ENCODE data around the gene CNPY3.
"Not testable (repeated sequence)": the region's sequence is repeated elsewhere in the genome, so short reads cannot be mapped to it uniquely, and the experiment has no call there.

Gene CNPY3

DNA sequence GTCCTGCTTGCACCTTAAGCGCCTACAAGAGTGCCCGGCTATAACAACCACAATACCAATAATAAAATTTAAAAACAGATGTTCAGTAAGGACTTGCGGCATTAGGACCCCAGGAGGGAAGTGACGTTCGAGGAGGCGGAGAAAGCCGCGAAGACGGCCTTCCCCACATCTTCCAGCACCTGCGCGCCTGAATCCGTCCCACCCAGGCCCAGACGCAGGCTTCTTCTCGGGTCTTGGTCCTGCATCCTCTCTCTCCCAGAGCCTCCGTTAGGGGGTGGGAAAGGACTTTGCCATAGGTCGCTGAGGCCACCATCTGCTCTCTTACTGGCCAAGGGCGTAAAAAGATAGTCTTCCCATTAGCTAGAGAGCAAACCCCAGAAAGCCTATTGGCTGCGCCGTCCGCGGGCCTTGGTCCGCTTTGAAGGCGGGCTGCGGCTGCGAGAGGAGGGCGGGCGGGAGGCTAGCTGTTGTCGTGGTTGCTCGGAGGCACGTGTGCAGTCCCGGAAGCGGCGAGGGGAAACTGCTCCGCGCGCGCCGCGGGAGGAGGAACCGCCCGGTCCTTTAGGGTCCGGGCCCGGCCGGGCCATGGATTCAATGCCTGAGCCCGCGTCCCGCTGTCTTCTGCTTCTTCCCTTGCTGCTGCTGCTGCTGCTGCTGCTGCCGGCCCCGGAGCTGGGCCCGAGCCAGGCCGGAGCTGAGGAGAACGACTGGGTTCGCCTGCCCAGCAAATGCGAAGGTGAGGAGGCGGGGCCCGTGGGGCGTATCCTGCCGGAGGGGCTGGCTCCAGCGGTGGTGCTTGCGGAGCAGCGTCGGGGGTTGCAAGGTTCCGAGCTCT, at the start of gene CNPY3:
Gene CNPY3 (plus strand): TSS at position 495 of the 835 bp plus-strand sequence. CDS start 91 bp downstream, at position 586.
- DNase-seq, result peak; percentile 92

DNA sequence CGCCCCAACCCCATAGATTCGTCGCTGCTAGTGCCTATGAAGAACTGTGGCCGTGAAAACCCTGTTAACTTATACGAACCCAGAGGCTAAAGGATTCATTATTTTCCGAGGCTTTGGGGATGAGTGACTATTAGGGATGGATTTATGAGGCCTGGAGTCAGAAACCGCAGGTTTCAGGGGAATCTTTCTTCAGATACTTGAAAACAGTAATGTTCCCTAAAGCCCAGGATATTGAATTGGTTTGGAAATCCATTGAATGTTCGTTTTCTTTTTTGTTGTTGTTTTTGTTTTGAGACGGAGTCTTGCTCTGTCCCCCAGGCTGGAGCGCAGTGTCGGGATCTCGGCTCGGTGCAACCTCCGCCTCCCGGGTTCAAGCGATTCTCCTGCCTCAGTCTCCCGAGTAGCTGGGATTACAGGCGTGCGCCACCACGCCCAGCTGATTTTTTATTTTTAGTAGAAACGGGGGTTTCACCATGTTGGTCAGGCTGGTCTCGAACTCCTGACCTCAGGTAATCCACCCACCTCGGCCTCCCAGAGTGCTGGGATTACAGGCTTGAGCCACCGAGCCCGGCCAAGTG, 49.0 kb upstream of the CNPY3 start:
- DNase-seq, result not testable (repeated sequence)

- DNase-seq, result not testable (repeated sequence)
These were observed 48.4 kb upstream of the CNPY3 start for GRCh38 chr6:42880871-42881270.

GRCh38 chr6:42885702-42886101, 43.6 kb upstream of the CNPY3 start:
- no peak for DNase-seq

DNA sequence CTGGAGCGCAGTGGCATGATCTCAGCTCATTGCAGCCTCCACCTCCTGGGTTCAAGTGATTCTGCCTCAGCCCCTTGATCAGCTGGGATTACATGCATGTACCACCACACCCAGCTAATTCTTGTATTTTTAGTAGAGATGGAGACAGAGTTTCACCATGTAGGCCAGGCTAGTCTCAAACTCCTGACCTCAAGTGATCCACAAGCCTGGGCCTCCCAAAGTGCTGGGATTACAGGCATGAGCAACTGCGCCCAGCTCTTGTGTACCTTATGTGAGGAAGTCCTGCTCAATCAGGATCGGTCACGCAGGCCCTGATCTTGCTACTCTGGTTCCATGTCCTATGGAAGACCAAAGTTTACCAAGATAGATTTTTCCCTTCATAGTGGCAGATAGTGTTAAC, 41.1 kb upstream of the CNPY3 start:
- DNase-seq, result not testable (repeated sequence)

- no peak for DNase-seq
These were observed 39.5 kb upstream of the CNPY3 start for GRCh38 chr6:42889815-42890214.

DNA sequence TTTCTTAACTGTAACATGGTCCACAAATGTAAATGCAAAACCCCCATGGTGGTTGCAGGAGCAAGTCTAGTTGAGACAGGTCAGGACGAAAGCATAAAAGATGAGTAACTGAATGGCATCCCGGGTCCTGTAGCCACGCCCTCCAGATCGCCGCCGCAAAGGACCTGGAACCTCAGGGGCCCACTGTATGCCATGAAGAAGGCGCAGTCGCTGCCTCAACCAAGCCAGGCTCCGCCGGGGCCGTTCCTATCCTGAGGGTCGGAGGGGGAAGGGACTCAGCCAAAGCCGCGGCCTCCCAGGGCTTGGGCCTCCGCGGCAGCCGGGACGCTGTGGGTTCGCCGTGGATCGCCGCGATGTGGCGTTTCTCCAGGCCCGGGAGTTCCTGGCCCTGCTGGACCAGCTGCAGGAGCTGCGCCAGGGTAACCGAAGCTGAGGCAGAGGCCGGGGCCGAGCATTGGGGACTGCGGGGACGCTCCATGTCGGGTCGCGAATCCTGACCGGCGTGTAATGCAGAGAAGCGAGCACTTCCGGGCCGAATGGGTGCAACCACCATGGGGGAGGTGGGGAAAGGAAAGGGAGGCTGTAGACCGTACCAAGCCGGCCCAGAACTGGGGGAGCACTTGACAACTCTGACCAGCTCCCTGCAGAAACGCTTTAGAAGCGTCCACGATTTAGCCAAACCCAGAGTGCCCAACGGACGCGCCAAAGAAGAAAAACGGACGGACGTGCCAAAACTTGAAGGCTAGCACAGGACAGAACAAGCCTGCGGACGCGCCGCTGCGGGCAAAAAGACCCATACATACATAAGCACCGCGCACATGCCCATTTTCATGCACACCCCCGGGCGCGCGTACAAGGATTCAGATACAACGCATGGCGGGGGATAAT, 38.7 kb upstream of the CNPY3 start:
- DNase-seq, result peak; percentile 84

- DNase-seq, result no peak
These were observed 38.0 kb upstream of the CNPY3 start for GRCh38 chr6:42891199-42891722.

GRCh38 chr6:42894041-42894828, 35.0 kb upstream of the CNPY3 start:
- DNase-seq, result not testable (repeated sequence)

GRCh38 chr6:42896178-42896719, 33.0 kb upstream of the CNPY3 start:
- peak; percentile 94 for DNase-seq

- DNase-seq, result no peak
These were observed 30.4 kb upstream of the CNPY3 start for GRCh38 chr6:42898891-42899361.

- DNase-seq, result no peak
These were observed 29.4 kb upstream of the CNPY3 start for GRCh38 chr6:42899871-42900270.

- DNase-seq, result peak; percentile 13
These were observed 27.7 kb upstream of the CNPY3 start for GRCh38 chr6:42901538-42901957.

DNA sequence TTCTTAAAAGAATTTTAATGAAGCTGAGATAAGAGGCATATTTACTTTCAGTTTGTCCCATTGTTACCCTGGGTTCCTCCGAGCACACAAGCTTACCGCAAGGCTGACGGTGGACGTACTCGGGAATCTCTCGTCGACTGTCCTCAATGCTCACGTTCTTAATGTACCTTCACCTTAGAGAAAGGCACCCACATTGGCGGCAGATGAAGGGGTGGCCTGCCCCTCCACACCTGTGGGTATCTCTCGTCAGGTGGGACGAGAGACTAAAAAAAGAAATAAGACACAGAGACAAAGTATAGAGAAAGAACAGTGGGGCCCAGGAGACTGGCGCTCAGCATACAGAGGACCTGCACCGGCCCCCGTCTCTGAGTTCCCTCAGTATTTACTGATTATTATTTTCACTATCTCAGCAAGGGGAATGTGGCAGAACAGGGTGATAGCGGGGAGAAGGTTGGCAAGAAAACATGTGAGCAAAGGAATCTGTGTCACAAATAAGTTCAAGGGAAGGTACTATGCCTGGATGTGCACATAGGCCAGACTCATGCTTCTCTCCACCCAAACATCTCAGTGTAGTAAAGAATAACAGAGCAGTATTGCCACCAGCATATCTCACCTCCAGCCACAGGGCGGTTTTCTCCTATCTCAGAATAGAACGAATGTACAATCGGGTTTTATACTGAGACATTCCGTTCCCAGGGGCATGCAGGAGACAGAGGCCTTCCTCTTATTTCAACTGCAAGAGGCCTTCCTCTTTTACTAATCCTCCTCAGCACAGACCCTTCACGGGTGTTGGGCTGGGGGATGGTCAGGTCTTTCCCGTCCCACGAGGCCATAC, 26.6 kb upstream of the CNPY3 start:
- not testable (repeated sequence) for DNase-seq

DNA sequence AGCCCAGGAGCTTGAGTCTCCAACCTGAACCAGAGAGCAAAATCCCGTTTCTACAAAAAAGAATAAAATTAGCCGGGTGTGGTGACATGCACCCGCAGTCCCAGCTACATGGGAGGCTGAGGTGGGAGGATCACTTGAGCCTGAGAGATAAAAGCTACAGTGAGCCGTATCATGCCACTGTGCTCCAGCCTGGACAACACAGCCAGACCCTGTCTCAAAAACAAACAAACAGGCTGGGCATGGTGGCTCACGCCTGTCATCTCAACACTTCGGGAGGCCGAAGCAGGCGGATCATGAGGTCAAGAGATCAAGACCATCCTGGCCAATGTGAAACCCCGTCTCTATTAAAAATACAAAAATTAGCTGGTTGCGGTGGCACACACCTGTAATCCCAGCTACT, 24.8 kb upstream of the CNPY3 start:
- DNase-seq, result no peak

DNA sequence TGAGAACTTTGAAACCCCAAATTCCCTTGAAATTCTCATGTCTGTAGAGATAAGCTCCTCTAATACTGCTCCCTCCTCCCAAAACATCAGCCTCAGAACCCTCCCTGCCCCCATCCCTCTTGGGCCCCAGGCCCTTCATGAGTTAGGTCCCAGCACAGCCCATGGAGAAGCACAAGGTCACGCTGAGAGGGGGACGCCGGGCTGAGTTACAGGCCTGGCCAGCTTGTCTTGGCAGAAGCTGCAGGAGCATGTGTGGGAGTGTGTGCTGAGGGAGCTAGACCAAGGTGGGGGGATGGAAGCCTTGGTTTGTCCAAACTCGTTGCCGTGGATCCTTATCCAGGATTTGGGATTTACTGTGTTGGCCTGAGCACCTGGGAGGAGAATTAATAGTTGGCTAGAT, 21.9 kb upstream of the CNPY3 start:
- no peak for DNase-seq

- DNase-seq, result no peak
These were observed 19.4 kb upstream of the CNPY3 start for GRCh38 chr6:42909835-42910234.

- DNase-seq, result no peak
These were observed 17.9 kb upstream of the CNPY3 start for GRCh38 chr6:42911171-42912021.

DNA sequence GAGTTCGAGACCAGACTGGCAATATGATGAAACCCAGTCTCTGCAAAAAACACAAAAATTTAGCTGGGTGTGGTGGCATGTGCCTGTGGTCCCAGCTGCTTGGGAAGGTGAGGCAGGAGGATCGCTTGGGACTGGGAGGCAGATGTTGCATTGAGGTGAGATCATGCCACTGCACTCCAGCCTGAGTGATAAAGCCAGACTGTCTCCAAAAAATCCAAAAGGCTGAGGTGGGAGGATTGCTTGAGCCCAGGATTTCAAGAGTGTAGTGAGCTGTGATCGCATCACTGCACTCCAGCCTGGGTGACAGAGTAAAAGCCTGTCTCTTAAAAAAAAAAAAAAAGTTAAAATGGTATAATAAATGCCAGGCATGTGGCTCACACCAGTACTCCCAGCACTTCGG, 14.7 kb upstream of the CNPY3 start:
- no peak for DNase-seq

DNA sequence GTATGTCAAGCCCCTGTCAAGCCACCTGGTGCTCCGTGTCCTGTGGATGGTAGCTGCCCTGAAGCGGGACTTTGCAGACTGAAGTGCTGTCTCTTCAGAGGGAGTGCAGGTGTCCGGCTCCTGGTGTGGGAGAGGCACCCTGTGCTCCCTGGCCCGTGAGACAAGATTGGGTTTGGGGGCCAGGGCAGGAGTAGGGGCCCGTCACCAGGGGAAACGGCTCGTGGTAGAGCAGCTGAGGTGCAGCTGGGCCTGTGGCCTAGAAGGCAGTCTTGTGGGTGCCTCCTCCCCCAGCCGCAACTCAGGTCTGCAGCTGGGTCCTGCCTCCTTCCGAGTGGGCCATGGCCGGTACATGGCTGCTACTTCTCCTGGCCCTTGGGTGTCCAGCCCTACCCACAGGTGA, 13.5 kb upstream of the CNPY3 start, which contains the start of gene PTCRA:
Gene PTCRA (plus strand): TSS at position 322 of the 400 bp plus-strand sequence. CDS start 17 bp downstream, at position 339.
- DNase-seq, result no peak

All from NCI-H2081 treated with DMSO at 0.1 percent for 48 hours (cell line).